Body of pancreas (tissue), 4 donors: ENCODE results near the gene SPATA22. TPM values are rescaled to one million over a fixed set of nuclear protein-coding genes. Genes with fewer than 3 reads are reported as not detected.
A peak's percentile ranks its signal among the peaks of the same experiment; 100 is the strongest.
"Not testable (repeated sequence)": the region's sequence is repeated elsewhere in the genome, so short reads cannot be mapped to it uniquely, and the experiment has no call there.

Source experiments
- ATAC-seq: fragments of 150-250 bp; one replicate; pipeline ENCODE4 v1.9.1; 2016
- DNase-seq, 4 donors: peaks; one replicate each; pipeline ENCODE4 v3.0.0-alpha.2; 2019
- H3K27ac ChIP-seq, 4 donors: fragments of 200-600 bp; sonication (generic); 1 replicate in 3 of 4; 2 replicates in 1 of 4; pipeline versions ENCODE4 v1.5.1 to v1.6.1; 2016 to 2019; ENCODE audit warnings: mild to moderate bottlenecking in 1 of 4, mixed read lengths in 1 of 4, moderate library complexity in 1 of 4
- H3K27me3 ChIP-seq, 2 donors: fragments of 200-600 bp; sonication (generic); one replicate each; pipeline ENCODE4 v1.6.0; 2016; ENCODE audit warnings: mild to moderate bottlenecking in 1 of 2
- H3K36me3 ChIP-seq, 2 donors: fragments of 200-600 bp; sonication (generic); replicated peaks in 1 of 2; 2 replicates each; pipeline ENCODE4 v1.5.1; 2016; ENCODE audit warnings: low read depth in 2 of 2; ENCODE audit not compliant: insufficient read depth in 1 of 2
- H3K4me1 ChIP-seq: fragments of 200-600 bp; sonication (generic); one replicate; pipeline ENCODE4 v1.6.0; 2016
- H3K4me3 ChIP-seq, 2 donors: fragments of 200-600 bp; sonication (generic); 1 replicate in 1 of 2; 2 replicates in 1 of 2; pipeline ENCODE4 v1.5.1; 2016 to 2019
- H3K9me3 ChIP-seq, 3 donors: fragments of 200-600 bp; sonication (generic); 1 replicate in 2 of 3; 2 replicates in 1 of 3; pipeline ENCODE4 v1.5.1; 2016
- CTCF ChIP-seq, 7 experiments: fragments of 450-650 bp in 4 of 7; fragments of 200-600 bp in 3 of 7; sonication (generic) in 3 of 7; IDR thresholded peaks; one replicate each; pipeline ENCODE4 v1.5.1; 2016 to 2019; ENCODE audit warnings: antibody characterized with exemption in 7 of 7
- POLR2A ChIP-seq, 3 donors: fragments of 450-650 bp; IDR thresholded peaks; one replicate each; pipeline ENCODE4 v1.6.1; 2016; ENCODE audit warnings: antibody characterized with exemption in 3 of 3, mild to moderate bottlenecking in 2 of 3
- WGBS, 2 donors: methylation state at CpG; one replicate each; pipeline ENCODE4 v1.1.5; 2017; 5-methylcytosine and 5-hydroxymethylcytosine counted together
- intact Hi-C: fragments of 100-400 bp; cut with DNase I; formaldehyde crosslinking; loops from one replicate; pipeline ENCODE4 v1.15.1; 2023
- total RNA-seq, 2 donors: library from RNA; depleted of rRNA; stranded (reverse); fragments of >200 nt; gene quantifications; one replicate each; pipeline ENCODE4 v1.1.0, GENCODE V29; 2016

Gene SPATA22
- not detected for total RNA-seq

- ATAC-seq = no peak
Observed at GRCh38 chr17:3471599-3471998, at the start of gene SPATA22. SPATA22 (minus strand) TSS chr17:3471819; CDS start chr17:3469325, 2,494 bp downstream.

GRCh38 chr17:3519472-3519871, 47.9 kb upstream of the SPATA22 start:
- H3K27me3 ChIP-seq, intact Hi-C loops, H3K36me3 ChIP-seq, DNase-seq, H3K4me3 ChIP-seq, H3K27ac ChIP-seq, H3K9me3 ChIP-seq, H3K4me1 ChIP-seq, ATAC-seq: not testable (repeated sequence)
- WGBS, 2 donors = 75 to 84% methylated on average over 4 of the region's 4 CpGs

More at GRCh38 chr17:3471599-3471998, at the start of gene SPATA22:
- 94 to 95% methylated on average over 38 of the region's 38 CpGs for WGBS, 2 donors
- H3K4me1 ChIP-seq = peaks cover 16% of the 10 kb centered on the region
- H3K36me3 ChIP-seq = no peaks in the 10 kb centered on the region
- intact Hi-C loops = no loop called here
- DNase-seq = no peak
- H3K9me3 ChIP-seq = no peaks in the 10 kb centered on the region
- H3K27me3 ChIP-seq = no peaks in the 10 kb centered on the region
- H3K4me3 ChIP-seq = no peak within 1 kb of the TSS
- no peak for TF ChIP-seq POLR2A (IDR thresholded peaks at IDR 0.05)
- TF ChIP-seq CTCF (IDR thresholded peaks at IDR 0.05) = no peak
- no peak within 1 kb of the TSS for H3K27ac ChIP-seq

- 63 to 79% methylated on average over 9 of the region's 9 CpGs for WGBS, 2 donors
- Histone ChIP-seq H3K27me3 (no peaks in the 10 kb centered on the region), H3K4me3 (no peak overlapping the region), H3K9me3 (no peaks in the 10 kb centered on the region), H3K27ac (no peak overlapping the region), H3K36me3 (no peaks in the 10 kb centered on the region), H3K4me1 (peaks cover 26% of the 10 kb centered on the region)
- no peak for DNase-seq
- intact Hi-C loops = no loop called here
- no peak for TF ChIP-seq CTCF (IDR thresholded peaks at IDR 0.05)
- TF ChIP-seq POLR2A (IDR thresholded peaks at IDR 0.05) = no peak
- no peak for ATAC-seq
Observed at GRCh38 chr17:3514873-3515272, 43.3 kb upstream of the SPATA22 start.

GRCh38 chr17:3514167-3514566, 42.5 kb upstream of the SPATA22 start:
- DNase-seq, ATAC-seq, H3K4me3 ChIP-seq, H3K36me3 ChIP-seq, intact Hi-C loops, H3K9me3 ChIP-seq, H3K27me3 ChIP-seq: not testable (repeated sequence)
- 85 to 93% methylated on average over 11 of the region's 11 CpGs for WGBS, 2 donors
- Histone ChIP-seq H3K27ac (peak overlapping the region in 1 of 4 donors; percentile 84), H3K4me1 (peaks cover 26% of the 10 kb centered on the region)

- no peak for DNase-seq
- TF ChIP-seq CTCF (IDR thresholded peaks at IDR 0.05) (no peak), POLR2A (IDR thresholded peaks at IDR 0.05) (no peak)
- H3K36me3 ChIP-seq = no peaks in the 10 kb centered on the region
- H3K4me3 ChIP-seq = no peak overlapping the region
- peak overlapping the region; percentile 37 to 94 (median 88) for H3K27ac ChIP-seq
- peaks cover 26% of the 10 kb centered on the region for H3K4me1 ChIP-seq
- ATAC-seq = no peak
- intact Hi-C loops = no loop called here
- WGBS, 2 donors = 81 to 85% methylated on average over 23 of the region's 23 CpGs
- no peaks in the 10 kb centered on the region for H3K9me3 ChIP-seq
- no peaks in the 10 kb centered on the region for H3K27me3 ChIP-seq
Observed at GRCh38 chr17:3513305-3514035, 41.9 kb upstream of the SPATA22 start.
